K562 (cell line): ENCODE results near the gene LDB2. TPM values are rescaled to one million over a fixed set of nuclear protein-coding genes. Genes with fewer than 3 reads are reported as not detected.

ENCODE experiments used
- ATAC-seq: fragments of 200-7000 bp; cut with Tn5 transposase; 3 replicates; pipeline ENCODE4 v1.9.1; 2020; ENCODE audit warnings: moderate library complexity
- BruUV-seq: library from RNA; stranded (reverse); fragments of 400-500 nt; replicated peaks from 2 replicates; lab custom pipeline; 2021; lab: Mats Ljungman, UMichigan
- CTCF ChIA-PET: fragments of 300-600 bp; formaldehyde crosslinking; extraction: SDS; loops from one replicate; lab custom pipeline; 2021; ENCODE audit warnings: low intra/inter-chr PET ratio; lab: Yijun Ruan, JAX
- POLR2A ChIA-PET: fragments of 300-600, 350-650 bp; sonication (Branson Sonifier 250); formaldehyde crosslinking; extraction: SDS; loops from one replicate; lab custom pipeline; 2021; ENCODE audit warnings: antibody characterized with exemption, inconsistent platforms; lab: Yijun Ruan, JAX
- DNase-seq, 4 experiments: peaks; one replicate each; pipeline versions ENCODE4 v3.0.0 to v3.0.0-alpha.2; 2011 to 2018; ENCODE audit warnings: low spot score in 3 of 4, mixed read lengths in 3 of 4; ENCODE audit errors: extremely low read depth in 1 of 4
- FAIRE-seq: peaks from 2 replicates; lab custom pipeline; 2011; peaks lifted over from hg19 to GRCh38; lab: Jason Lieb, UNC
- H2AFZ ChIP-seq: 2 replicates; pipeline ENCODE4 v1.6.0; 2011; ENCODE audit warnings: low read depth, low read length, control low read depth, inconsistent platforms
- H3K27ac ChIP-seq: fragments of 200-600 bp; 3 replicates; pipeline ENCODE4 v1.8.0; 2011; ENCODE audit warnings: low read depth, mild to moderate bottlenecking, control low read depth, inconsistent platforms, low read length, moderate library complexity, mixed read lengths; ENCODE audit errors: extremely low read depth
- H3K27me3 ChIP-seq, 2 experiments: fragments of 300-600 bp in 1 of 2; 2 replicates in 1 of 2; 3 replicates in 1 of 2; pipeline versions ENCODE4 v1.6.0 to v1.8.0; 2011; ENCODE audit warnings: inconsistent platforms in 2 of 2, low read length in 2 of 2, mild to moderate bottlenecking in 1 of 2, mixed read lengths in 1 of 2, moderate library complexity in 1 of 2; ENCODE audit not compliant: control insufficient read depth in 2 of 2, insufficient read depth in 2 of 2
- H3K36me3 ChIP-seq: fragments of 300-600 bp; 3 replicates; pipeline ENCODE4 v1.8.0; 2011; ENCODE audit warnings: mild to moderate bottlenecking, low read length, inconsistent platforms; ENCODE audit not compliant: control insufficient read depth, insufficient read depth
- H3K4me1 ChIP-seq, 2 experiments: fragments of 200-600 bp in 1 of 2; replicated peaks in 1 of 2; 2 replicates in 1 of 2; 3 replicates in 1 of 2; pipeline versions ENCODE4 v1.5.1 to v1.8.0; 2011; ENCODE audit warnings: inconsistent platforms in 2 of 2, low read length in 2 of 2, mild to moderate bottlenecking in 1 of 2, mixed read lengths in 1 of 2, moderate library complexity in 1 of 2; ENCODE audit not compliant: control insufficient read depth in 2 of 2, insufficient read depth in 2 of 2
- H3K4me2 ChIP-seq: 2 replicates; pipeline ENCODE4 v1.6.1; 2011; ENCODE audit warnings: low read length, control low read depth, inconsistent platforms, mixed read lengths; ENCODE audit not compliant: insufficient read depth
- H3K4me3 ChIP-seq: fragments of 200-600 bp; sonication (generic), shearing (Covaris generic); 2 replicates; pipeline ENCODE4 v1.5.1; 2016; ENCODE audit warnings: control low read depth, inconsistent platforms
- H3K79me2 ChIP-seq: fragments of 200-600 bp; 3 replicates; pipeline ENCODE4 v1.8.0; 2011; ENCODE audit warnings: low read length, inconsistent platforms; ENCODE audit not compliant: control insufficient read depth, insufficient read depth
- H3K9ac ChIP-seq, 2 experiments: 2 replicates each; pipeline versions ENCODE4 v1.6.0 to v1.6.1; 2011; ENCODE audit warnings: low read depth in 2 of 2, low read length in 2 of 2, control low read depth in 1 of 2, inconsistent platforms in 1 of 2, mild to moderate bottlenecking in 1 of 2, mixed read lengths in 1 of 2; ENCODE audit not compliant: insufficient read depth in 1 of 2
- H3K9me1 ChIP-seq: one replicate; pipeline ENCODE4 v1.6.0; 2011; ENCODE audit warnings: inconsistent platforms, mild to moderate bottlenecking, low read length, moderate library complexity; ENCODE audit not compliant: control insufficient read depth, insufficient read depth
- H3K9me3 ChIP-seq: replicated peaks from 2 replicates; pipeline ENCODE4 v1.5.1; 2011; ENCODE audit warnings: low read depth, low read length, inconsistent platforms; ENCODE audit not compliant: control insufficient read depth, insufficient read depth
- H4K20me1 ChIP-seq: replicated peaks from 2 replicates; pipeline ENCODE4 v1.6.1; 2011; ENCODE audit warnings: low read length, inconsistent platforms, mixed read lengths; ENCODE audit not compliant: control insufficient read depth, insufficient read depth
- SPI1 ChIP-seq: IDR thresholded peaks from 2 replicates; pipeline ENCODE4 v1.6.1; 2011; ENCODE audit warnings: low read depth, low read length, control low read depth, borderline replicate concordance
- WGBS: fragments of 100-300 bp; shearing (Covaris generic); methylation state at CpG from one replicate; pipeline ENCODE4 v1.1.6; 2016; ENCODE audit warnings: low coverage, mixed read lengths; ENCODE audit not compliant: insufficient coverage; ENCODE audit errors: missing lambda C conversion rate; 5-methylcytosine and 5-hydroxymethylcytosine counted together
- in situ Hi-C: fragments of 300-500 bp; cut with MboI; formaldehyde crosslinking; loops from 4 replicates; pipeline ENCODE4 v1.15.0; 2018; ENCODE audit warnings: inconsistent platforms, mixed read lengths
- intact Hi-C: fragments of 100-400 bp; cut with micrococcal nuclease; formaldehyde crosslinking; loops from 2 replicates; pipeline ENCODE4 v1.14.2; 2022
- polyA plus RNA-seq, 8 experiments: library from polyadenylated mRNA; depleted of rRNA in 4 of 8; stranded (reverse) in 5 of 8; unstranded in 3 of 8; fragments of >200 nt; fragmentation: Nextera tagmentation in 2 of 8; fragmentation: Illumina TruSeq in 1 of 8; extraction: Ambion mirVana in 2 of 8; extraction: Trizol in 1 of 8; gene quantifications; 2 replicates each; pipeline versions ENCODE4 v1.2.1 to v1.2.3, GENCODE V29; 2011 to 2014; ENCODE audit warnings: inconsistent platforms in 1 of 8, missing spikeins in 1 of 8
- total RNA-seq, 7 experiments: library from RNA; depleted of rRNA in 6 of 7; stranded (reverse); fragments of >200 nt in 6 of 7; fragmentation: Illumina TruSeq in 2 of 7; extraction: Trizol in 2 of 7; gene quantifications; 2 replicates each; pipeline versions ENCODE4 v1.2.1 to v1.2.3, GENCODE V29; 2011 to 2021; ENCODE audit warnings: low replicate concordance in 1 of 7
- TF ChIP-seq, protein P1 (sequence below), 2 experiments: IDR thresholded peaks in 1 of 2; conservative IDR thresholded peaks in 1 of 2; 2 replicates each; pipeline ENCODE4 v1.6.1; 2016; ENCODE audit warnings: low read depth in 2 of 2, mild to moderate bottlenecking in 1 of 2, missing compliant biosample characterization in 1 of 2, missing genetic modification characterization in 1 of 2, moderate library complexity in 1 of 2

LDB2 gene
- total and polyA plus RNA-seq, 9 of the 15 experiments (the other 6 are each of a cell fraction or from before 2014, with no cell fraction given), result 0.10 to 0.20 TPM; not detected in 7

- DNase-seq (no peak), FAIRE-seq (no peak), ATAC-seq (no peak)
- Histone ChIP-seq H4K20me1 (no peaks in the 10 kb centered on the region), H3K27ac (no peak overlapping the region), H3K4me3 (no peak overlapping the region), H2AFZ (no peak overlapping the region), H3K9me3 (no peaks in the 10 kb centered on the region), H3K4me1 (no peaks in the 10 kb centered on the region), H3K36me3 (no peaks in the 10 kb centered on the region), H3K9me1 (no peaks in the 10 kb centered on the region), H3K4me2 (no peak overlapping the region)
- POLR2A ChIA-PET, result interaction anchor here (0.7 kb wide), 1 partner anchor 27 kb away, joined by 3 read pairs; no protein-coding TSS in a partner anchor
- 0% methylated on average over 4 of the region's 7 CpGs for WGBS
- no TSS peak for BruUV-seq
- intact Hi-C loops, result no loop called here
- in situ Hi-C loops, result no loop called here
- TF ChIP-seq, protein P1, sequence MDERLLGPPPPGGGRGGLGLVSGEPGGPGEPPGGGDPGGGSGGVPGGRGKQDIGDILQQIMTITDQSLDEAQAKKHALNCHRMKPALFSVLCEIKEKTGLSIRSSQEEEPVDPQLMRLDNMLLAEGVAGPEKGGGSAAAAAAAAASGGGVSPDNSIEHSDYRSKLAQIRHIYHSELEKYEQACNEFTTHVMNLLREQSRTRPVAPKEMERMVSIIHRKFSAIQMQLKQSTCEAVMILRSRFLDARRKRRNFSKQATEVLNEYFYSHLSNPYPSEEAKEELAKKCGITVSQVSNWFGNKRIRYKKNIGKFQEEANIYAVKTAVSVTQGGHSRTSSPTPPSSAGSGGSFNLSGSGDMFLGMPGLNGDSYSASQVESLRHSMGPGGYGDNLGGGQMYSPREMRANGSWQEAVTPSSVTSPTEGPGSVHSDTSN (CRISPR knock-in tag; IDR thresholded peaks at IDR 0.05; ENCODE audit: low read depth), result no peak
- TF ChIP-seq, protein P1 (tag; conservative IDR thresholded peaks at IDR 0.05; ENCODE audit: low read depth), result no peak
- TF ChIP-seq SPI1, result peak; percentile 86; the same call in 1 of the 2 replicates
- TF ChIP-seq, all 486 proteins: peak for 1
- H3K9ac ChIP-seq, result no peak overlapping the region
- 0 out of 5 replicates have a peak, but pooled peaks cover 0 to 4% of the 10 kb centered on the region in 2 experiments for H3K27me3 ChIP-seq
- no peaks in the 10 kb centered on the region for H3K79me2 ChIP-seq
- CTCF ChIA-PET, result no interaction called here
Measured at GRCh38 chr4:16598597-16599206, 299.7 kb downstream of the LDB2 start.
